Measurements from ENCODE around the gene TMEM63B. TPM values are rescaled to one million over a fixed set of nuclear protein-coding genes. Genes with fewer than 3 reads are reported as not detected.

TMEM63B gene
- total and polyA plus RNA-seq, 4 donors, result 49.0 to 94.5 (median 88.3) TPM

DNA sequence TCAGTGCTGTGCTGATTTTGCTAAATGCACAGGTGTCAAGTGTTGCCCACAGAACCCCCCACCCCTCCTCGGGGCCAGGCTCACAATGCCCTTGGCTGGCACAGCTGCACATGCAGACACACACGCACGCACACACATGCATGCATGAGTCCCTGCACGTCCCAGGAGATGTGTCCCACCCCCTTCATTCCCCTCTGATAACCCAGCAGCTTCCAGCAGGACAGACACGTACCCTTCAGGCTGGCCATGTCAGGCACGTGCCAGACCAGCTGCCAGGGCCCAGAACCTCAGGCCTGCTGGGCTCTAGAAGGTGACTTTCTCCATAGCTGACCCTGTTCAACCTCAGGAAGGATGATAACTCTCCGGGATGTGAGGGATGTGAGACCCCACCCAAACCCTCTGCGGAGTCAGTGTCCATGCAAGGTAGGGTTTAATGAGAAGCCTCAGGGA lies 44.5 kb upstream of the TMEM63B start:
- DNase-seq (no peak), ATAC-seq (ENCODE audit: insufficient read depth, low FRiP score) (no peak)
- Histone ChIP-seq H3K9ac (ENCODE audit: insufficient read depth in 1 of 2, low read length in 2 of 2) (no peak overlapping the region), H3K27me3 (ENCODE audit: control insufficient read depth in 3 of 3, insufficient read depth in 3 of 3, low read length in 2 of 3) (no peaks in the 10 kb centered on the region), H3K9me3 (ENCODE audit: control insufficient read depth in 4 of 4, insufficient read depth in 3 of 4, low read length in 3 of 4) (no peaks in the 10 kb centered on the region), H3K27ac (ENCODE audit: low read depth in 1 of 2, low read length in 1 of 2) (no peak overlapping the region), H3K36me3 (ENCODE audit: control insufficient read depth in 4 of 4, insufficient read depth in 4 of 4, low read length in 4 of 4) (no peaks in the 10 kb centered on the region), H3K4me3 (no peak overlapping the region), H3K4me1 (ENCODE audit: control insufficient read depth in 5 of 5, insufficient read depth in 5 of 5, low read length in 5 of 5) (peaks cover 0 to 3% (median 0%) of the 10 kb centered on the region in 5 donors)
- WGBS, 2 donors, result 88% methylated on average over 8 of the region's 8 CpGs
- TF ChIP-seq, protein P1, sequence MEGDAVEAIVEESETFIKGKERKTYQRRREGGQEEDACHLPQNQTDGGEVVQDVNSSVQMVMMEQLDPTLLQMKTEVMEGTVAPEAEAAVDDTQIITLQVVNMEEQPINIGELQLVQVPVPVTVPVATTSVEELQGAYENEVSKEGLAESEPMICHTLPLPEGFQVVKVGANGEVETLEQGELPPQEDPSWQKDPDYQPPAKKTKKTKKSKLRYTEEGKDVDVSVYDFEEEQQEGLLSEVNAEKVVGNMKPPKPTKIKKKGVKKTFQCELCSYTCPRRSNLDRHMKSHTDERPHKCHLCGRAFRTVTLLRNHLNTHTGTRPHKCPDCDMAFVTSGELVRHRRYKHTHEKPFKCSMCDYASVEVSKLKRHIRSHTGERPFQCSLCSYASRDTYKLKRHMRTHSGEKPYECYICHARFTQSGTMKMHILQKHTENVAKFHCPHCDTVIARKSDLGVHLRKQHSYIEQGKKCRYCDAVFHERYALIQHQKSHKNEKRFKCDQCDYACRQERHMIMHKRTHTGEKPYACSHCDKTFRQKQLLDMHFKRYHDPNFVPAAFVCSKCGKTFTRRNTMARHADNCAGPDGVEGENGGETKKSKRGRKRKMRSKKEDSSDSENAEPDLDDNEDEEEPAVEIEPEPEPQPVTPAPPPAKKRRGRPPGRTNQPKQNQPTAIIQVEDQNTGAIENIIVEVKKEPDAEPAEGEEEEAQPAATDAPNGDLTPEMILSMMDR (IDR thresholded peaks at IDR 0.05; ENCODE audit: control extremely low read depth, extremely low read depth), result no peak

DNA sequence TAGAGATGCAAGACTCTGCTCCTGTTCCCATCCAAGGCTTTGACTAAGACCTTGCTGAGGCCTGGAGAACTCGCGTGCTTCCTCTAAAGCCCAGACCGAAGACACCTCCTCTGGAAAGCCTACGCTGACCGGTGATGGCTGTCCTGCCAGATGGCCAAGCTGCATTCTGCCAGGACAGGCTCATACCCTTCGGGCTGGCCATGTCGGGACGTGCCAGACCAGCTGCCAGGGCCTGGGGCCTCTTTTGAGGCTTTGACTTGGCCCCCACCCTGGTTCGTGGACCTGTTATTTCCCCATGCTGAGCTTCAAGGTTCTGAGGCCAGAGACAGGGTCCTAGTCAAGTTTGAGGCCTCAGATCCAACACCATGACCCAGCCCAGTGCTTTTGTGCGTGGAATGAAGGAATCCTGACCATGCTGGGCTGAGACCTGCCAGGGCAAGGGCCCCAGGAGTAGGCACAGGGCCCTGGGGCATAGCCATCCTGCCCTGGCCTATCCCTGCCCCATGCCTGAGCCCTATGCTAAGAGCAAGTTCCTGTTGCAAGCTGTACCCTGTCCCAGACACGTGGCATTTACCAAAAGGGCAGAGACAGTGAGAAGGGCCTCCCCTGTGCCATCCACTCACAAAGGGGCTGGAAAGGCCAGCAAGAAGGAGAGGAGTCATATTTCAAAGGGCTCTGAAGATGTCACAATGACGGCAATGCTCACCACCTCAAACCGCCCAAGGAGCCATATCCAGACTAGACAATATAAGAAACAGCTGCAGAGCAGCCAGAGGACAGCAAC lies 42.9 kb upstream of the TMEM63B start:
- ATAC-seq (ENCODE audit: insufficient read depth, low FRiP score), result no peak
- TF ChIP-seq, protein P1 (IDR thresholded peaks at IDR 0.05; ENCODE audit: control extremely low read depth, extremely low read depth), result no peak
- Histone ChIP-seq H3K27ac (ENCODE audit: low read depth in 1 of 2, low read length in 1 of 2) (no peak overlapping the region), H3K9me3 (ENCODE audit: control insufficient read depth in 4 of 4, insufficient read depth in 3 of 4, low read length in 3 of 4) (no peaks in the 10 kb centered on the region), H3K27me3 (ENCODE audit: control insufficient read depth in 3 of 3, insufficient read depth in 3 of 3, low read length in 2 of 3) (no peaks in the 10 kb centered on the region), H3K4me3 (no peak overlapping the region), H3K9ac (ENCODE audit: insufficient read depth in 1 of 2, low read length in 2 of 2) (no peak overlapping the region), H3K36me3 (ENCODE audit: control insufficient read depth in 4 of 4, insufficient read depth in 4 of 4, low read length in 4 of 4) (peaks cover 0 to 4% (median 0%) of the 10 kb centered on the region in 4 donors), H3K4me1 (ENCODE audit: control insufficient read depth in 5 of 5, insufficient read depth in 5 of 5, low read length in 5 of 5) (peaks cover 0 to 3% (median 0%) of the 10 kb centered on the region in 5 donors)
- WGBS, 2 donors, result 90 to 91% methylated on average over 13 of the region's 13 CpGs
- peak; percentile 34 to 53 (median 47) for DNase-seq

DNA sequence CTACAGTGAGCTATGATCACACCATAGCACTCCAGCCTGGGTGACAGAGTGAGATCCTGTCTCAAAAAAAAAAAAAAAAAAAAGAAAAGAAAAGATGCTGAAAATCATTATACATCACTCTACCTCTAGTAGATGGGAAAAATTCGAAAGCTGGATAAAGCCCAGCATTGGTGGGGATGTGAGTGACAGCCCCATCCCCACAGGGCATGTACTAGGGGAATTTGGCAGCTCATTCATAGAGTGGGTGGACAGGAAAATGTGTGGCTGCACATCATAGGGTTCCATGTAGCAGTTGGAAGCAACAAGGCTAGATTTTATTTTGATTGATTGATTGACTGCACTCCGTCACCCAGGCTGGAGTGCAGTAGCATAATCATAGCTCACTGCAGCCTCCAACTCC lies 42.1 kb upstream of the TMEM63B start:
- Histone ChIP-seq H3K4me1 (ENCODE audit: control insufficient read depth in 5 of 5, insufficient read depth in 5 of 5, low read length in 5 of 5) (peaks cover 0 to 3% (median 0%) of the 10 kb centered on the region in 5 donors), H3K27ac (ENCODE audit: low read depth in 1 of 2, low read length in 1 of 2) (no peak overlapping the region), H3K4me3 (no peak overlapping the region), H3K36me3 (ENCODE audit: control insufficient read depth in 4 of 4, insufficient read depth in 4 of 4, low read length in 4 of 4) (peaks cover 0 to 5% (median 0%) of the 10 kb centered on the region in 4 donors), H3K9ac (ENCODE audit: insufficient read depth in 1 of 2, low read length in 2 of 2) (no peak overlapping the region), H3K27me3 (ENCODE audit: control insufficient read depth in 3 of 3, insufficient read depth in 3 of 3, low read length in 2 of 3) (no peaks in the 10 kb centered on the region), H3K9me3 (ENCODE audit: control insufficient read depth in 4 of 4, insufficient read depth in 3 of 4, low read length in 3 of 4) (no peaks in the 10 kb centered on the region)
- ATAC-seq (ENCODE audit: insufficient read depth, low FRiP score), result no peak
- TF ChIP-seq, protein P1 (IDR thresholded peaks at IDR 0.05; ENCODE audit: control extremely low read depth, extremely low read depth), result no peak
- WGBS, 2 donors, result 88 to 94% methylated on average over 2 of the region's 2 CpGs
- DNase-seq, result no peak
